Transverse colon (tissue), 3 donors: ENCODE results near the gene SLC5A3.

Experiments
- EP300 ChIP-seq: sonication (generic); formaldehyde crosslinking; IDR thresholded peaks from one replicate; pipeline ENCODE4 v1.6.1; 2017; ENCODE audit warnings: antibody characterized with exemption, low read depth
- POLR2A ChIP-seq: fragments of 450-650 bp; IDR thresholded peaks from one replicate; pipeline ENCODE4 v1.6.1; 2016; ENCODE audit warnings: antibody characterized with exemption, mild to moderate bottlenecking, moderate library complexity
- TF ChIP-seq, protein P1 (sequence below), 5 experiments: fragments of 200-600 bp in 3 of 5; fragments of 450-650 bp in 2 of 5; sonication (generic) in 3 of 5; IDR thresholded peaks; 1 replicate in 2 of 5; 2 replicates in 3 of 5; pipeline ENCODE4 v1.5.1; 2016 to 2017; ENCODE audit warnings: antibody characterized with exemption in 5 of 5, inconsistent platforms in 3 of 5, mild to moderate bottlenecking in 2 of 5, moderate library complexity in 1 of 5

GRCh38 chr21:34107606-34108005 lies 34.2 kb downstream of the SLC5A3 start:
- TF ChIP-seq, protein P1, sequence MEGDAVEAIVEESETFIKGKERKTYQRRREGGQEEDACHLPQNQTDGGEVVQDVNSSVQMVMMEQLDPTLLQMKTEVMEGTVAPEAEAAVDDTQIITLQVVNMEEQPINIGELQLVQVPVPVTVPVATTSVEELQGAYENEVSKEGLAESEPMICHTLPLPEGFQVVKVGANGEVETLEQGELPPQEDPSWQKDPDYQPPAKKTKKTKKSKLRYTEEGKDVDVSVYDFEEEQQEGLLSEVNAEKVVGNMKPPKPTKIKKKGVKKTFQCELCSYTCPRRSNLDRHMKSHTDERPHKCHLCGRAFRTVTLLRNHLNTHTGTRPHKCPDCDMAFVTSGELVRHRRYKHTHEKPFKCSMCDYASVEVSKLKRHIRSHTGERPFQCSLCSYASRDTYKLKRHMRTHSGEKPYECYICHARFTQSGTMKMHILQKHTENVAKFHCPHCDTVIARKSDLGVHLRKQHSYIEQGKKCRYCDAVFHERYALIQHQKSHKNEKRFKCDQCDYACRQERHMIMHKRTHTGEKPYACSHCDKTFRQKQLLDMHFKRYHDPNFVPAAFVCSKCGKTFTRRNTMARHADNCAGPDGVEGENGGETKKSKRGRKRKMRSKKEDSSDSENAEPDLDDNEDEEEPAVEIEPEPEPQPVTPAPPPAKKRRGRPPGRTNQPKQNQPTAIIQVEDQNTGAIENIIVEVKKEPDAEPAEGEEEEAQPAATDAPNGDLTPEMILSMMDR (IDR thresholded peaks at IDR 0.05) = no peak
- TF ChIP-seq POLR2A (no peak), EP300 (no peak)
